Measurements from ENCODE around the gene ZIC4.

Gene ZIC4

GRCh38 chr3:147388700-147389580 lies 17.4 kb downstream of the ZIC4 start:
- no peak for DNase-seq

DNA sequence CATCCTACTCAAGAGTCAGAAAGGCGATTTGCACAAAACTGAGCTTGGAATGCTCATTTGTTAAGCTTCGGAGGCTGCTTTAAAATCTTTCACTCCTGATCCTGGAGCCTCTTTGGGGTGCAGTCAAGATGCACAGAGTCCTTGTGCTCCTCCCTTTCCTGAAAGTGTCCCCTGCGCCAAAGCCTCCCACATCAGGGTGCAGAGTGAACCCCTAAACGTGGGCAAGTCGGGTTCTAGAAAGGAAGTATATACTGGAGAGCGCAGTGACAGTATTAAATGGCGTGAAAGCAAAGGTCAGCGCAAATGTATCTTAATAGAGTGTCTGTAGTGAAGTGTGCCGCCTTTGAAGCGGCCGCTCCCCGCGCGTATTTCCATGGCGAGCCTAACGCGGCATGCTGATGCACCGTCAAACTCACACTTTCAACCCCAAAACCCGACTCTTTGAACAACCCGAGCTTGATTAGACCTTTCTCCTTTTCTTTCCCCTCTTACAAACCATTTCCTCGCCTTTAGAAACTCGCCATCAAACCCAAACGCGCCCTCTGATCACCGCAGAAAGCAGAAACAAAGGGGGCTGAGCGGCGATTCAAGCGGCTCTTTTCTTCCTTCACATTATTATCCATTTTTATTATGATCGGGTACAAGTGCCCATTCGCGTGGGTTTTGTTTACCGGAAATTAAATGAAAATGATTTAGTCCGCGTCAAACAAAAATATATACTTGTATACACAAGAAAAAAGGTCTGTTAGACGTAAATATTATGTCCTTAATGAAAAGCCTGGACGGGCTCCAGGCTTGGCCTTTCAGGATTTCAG lies 18.3 kb downstream of the ZIC4 start:
- DNase-seq: no peak

DNA sequence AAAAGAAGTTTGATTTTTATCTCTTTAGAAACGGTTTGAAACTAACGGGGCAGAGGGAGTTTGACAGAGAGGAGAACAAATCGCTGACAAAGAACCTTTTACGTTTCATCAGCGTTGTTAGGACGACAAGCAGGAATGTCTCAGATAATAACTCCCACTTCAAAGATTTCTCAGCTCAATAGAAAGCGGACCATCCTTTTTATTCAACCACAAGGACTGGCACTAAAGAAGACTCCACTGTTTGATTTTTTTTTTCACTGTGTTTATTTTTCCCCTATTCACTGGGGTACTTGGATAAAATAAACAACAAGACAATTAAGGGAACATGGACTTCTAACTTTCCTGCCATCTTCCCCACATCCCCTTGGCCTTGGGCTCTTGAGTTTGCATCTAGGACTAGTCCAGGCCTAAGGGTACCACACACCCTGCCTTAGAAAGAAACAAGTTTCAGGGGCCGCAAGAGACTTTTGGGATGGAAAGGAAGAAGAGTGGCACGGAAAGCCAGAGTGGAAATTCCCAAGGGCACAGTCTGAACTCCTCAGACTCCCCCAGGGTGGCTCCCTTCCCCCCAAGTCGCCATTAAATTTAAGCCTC lies 19.0 kb downstream of the ZIC4 start:
- no peak for DNase-seq

DNA sequence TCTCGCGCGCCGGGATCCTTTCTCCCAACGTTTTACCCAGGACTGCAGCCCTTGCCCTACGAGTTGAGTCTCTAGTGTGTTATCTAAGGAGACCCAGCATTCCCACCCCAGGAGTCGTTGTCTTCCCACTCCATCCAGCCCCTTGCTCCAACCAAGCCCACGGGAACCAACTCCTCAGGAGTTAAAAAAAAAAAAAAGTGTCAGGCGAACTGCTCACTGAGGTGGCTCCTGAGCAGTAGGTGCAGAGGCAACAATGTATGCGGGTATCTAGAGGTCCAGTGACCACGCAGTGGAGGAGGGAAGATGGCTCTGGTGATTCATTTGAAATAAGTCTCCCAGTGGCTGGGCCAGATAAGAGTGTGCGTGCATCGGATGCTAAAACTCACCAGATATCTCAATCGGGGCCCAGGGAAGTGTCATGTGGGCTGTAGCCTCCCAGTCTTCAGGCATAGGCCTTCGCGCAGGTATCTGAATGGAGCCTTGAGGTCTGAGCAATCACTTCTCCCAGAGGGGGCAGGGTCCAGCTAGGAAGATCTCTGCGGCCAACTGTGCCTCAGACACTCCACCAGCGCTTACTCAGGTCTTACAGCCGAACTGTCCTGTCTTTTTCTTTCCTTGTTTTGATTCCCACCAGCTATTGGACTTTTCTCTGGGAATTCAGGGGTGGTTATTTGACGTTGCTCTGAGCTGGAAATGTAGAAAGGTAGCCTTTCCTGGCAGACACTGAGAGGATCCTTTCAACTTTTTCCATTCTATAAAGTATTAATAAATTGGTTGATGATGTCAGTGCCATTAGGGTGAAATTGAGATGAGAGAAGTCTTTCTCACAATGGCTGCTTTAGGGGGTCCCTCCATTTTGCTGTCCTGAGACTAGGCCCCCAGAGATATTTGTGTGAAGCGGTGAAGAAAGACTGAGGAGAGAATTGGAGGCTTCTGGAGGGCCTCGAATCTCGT lies 21.0 kb downstream of the ZIC4 start:
- no peak for DNase-seq

GRCh38 chr3:147384210-147385058 lies 21.9 kb downstream of the ZIC4 start:
- no peak for DNase-seq

GRCh38 chr3:147383617-147384016 lies 22.7 kb downstream of the ZIC4 start:
- no peak for DNase-seq

- DNase-seq: no peak
Measured at GRCh38 chr3:147381596-147381995, 24.7 kb downstream of the ZIC4 start.

DNA sequence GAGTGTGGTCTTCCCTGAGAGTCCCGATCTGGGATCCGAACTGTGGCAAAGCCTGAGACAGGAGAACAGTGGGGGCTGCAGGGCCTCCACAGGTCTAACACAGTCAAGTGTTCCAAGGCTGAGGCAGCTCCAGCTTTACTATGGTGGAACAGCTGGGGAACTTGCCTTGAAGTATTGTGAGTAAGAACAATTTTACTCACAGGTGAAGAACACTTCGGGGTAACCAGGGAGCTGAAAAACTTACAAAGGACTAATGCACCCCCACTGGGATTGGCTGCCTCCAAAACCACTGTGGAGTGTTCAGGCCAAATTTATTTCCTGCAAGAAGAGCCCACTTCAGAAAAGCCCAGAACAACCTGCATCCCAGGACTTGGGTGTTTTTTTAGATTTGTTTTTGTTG lies 25.4 kb downstream of the ZIC4 start:
- DNase-seq: no peak

DNA sequence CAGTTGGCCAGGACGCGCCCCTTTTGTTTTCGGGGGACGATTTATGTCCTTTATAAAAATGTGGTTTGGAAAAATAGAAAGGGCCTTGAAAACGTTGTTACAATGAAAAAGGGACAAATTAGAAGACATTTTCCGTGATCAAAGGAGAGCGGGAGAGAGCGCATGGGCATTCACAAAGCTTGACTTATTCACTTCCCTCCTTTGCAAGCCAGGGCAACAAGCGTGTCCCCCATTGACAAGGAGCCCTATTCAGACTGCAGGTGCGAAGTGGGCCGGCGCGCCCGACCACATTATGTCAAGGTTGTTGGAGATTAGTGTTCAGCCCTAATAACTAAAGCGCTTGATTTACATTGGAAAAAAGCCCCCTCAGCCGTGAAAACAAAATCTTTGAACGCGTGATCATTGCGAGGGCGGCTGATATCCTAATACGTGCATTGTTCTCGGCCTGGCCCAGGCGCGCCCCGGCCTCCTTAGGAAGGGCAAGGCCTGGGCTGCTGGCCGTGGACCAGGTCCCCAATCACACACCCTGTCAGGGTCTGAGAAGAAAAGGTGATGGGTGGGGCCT lies 25.9 kb downstream of the ZIC4 start:
- DNase-seq: no peak

- no peak for DNase-seq
Measured at GRCh38 chr3:147379651-147380050, 26.7 kb downstream of the ZIC4 start.

DNA sequence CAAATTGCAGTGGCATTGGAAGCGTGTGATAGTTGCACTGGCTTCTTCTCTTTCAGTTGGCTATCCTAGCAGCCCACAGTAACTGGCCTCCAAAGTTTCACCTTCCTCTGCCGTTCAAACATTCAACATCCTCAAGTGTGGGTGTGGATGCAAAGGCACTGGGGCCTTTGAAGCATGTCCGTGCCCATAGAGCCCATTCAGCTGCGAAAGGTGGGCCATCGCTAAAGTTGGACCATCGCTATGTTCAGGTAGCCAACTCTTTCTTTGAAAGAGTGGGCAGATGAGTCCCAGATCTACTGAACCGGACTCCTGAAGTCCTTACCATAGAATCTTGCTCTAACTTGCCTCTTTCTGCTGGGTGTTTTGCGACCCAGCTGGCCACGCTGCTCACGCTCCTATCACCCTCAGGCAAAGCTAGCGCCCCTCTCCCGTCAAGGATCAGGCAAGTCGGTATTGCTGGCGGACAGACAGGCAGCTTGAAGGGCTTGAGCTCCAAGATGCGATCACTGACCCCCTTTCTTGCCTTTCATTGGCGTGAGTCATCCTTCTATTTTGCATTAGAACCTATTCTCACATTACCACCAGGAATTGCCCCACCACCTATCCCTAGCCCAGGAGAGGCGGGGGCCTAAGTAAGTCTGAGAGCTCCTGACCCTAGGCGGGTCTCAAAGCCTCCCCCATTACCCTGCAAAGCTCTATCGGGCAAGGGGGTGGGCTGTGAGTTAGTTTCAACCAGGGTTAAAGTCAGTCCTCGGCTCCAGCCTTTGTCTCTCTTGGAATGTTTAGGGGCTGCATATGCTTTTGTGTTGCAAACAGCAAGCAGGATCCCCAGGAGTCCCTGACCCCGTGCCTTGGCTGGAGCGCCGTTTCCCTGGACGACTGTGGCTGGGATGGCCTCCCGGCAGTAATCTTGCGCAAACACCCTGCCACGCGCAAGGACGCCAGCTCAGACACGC lies 28.7 kb downstream of the ZIC4 start:
- DNase-seq: no peak

DNA sequence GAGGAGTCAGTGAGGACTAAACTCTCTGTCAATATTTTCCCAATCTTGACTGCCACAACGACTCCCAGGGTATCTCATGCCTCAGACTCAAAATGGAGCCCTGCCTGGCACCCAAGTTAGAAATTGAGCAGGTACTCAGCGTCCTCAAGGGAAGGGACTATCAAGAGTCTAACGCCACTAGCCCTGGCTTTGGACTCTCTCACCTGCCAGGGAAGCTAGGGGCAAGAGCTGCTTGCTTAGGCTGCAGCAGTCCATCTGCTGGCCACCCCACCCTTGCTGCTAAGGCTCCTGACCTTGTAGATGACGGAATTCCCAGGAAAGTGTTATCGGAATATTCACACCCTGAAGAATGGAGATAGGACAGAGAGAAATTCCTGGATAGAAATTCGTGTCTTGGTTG lies 33.0 kb downstream of the ZIC4 start:
- DNase-seq: no peak

- DNase-seq: no peak
Measured at GRCh38 chr3:147372525-147373027, 33.8 kb downstream of the ZIC4 start.

GRCh38 chr3:147371771-147372340 lies 34.5 kb downstream of the ZIC4 start:
- no peak for DNase-seq

- DNase-seq: no peak
Measured at GRCh38 chr3:147371140-147371539, 35.2 kb downstream of the ZIC4 start.

GRCh38 chr3:147370349-147370748 lies 36.0 kb downstream of the ZIC4 start:
- no peak for DNase-seq

DNA sequence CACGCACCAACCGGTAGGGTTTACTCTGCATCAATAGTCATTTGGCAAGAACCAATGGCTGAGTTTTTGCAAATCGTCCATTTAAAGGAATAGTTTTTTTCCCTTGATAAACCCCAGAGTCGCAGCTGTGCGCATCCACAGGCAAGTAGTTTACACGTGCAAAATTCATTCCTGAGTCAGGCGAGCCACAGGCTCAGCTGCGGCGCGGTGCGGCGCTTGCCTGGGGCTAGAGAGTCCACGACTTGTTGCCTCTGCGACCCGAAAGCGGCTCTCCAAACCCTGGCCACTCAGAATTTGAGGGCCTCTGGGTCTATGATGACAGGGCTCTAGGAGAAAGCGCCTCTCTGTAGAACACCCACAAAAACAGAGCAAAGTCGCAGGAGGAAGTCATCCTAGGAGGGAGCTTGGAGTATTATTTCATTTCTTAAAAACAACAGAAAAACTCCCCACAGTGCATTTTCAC lies 36.7 kb downstream of the ZIC4 start:
- no peak for DNase-seq

DNA sequence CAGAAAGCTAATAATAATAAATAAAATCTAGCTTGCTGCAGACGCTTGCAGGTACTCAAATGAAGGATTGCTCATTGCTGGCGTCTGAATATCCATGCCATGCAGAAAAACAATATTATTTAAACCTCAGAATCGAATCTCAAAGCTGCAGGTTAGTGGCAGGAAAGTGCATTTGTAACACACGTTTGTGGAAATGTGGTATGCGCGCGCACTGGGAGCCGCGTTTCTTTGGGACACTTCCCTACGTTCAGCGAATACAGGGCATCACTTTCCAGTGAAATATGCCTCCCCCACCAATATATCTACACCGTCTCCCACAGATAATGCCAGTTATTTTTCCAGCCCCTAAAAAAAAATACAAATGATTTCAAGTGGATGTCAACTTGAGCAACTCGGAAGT lies 37.1 kb downstream of the ZIC4 start:
- DNase-seq: no peak

GRCh38 chr3:147368561-147369221 lies 37.7 kb downstream of the ZIC4 start:
- DNase-seq: no peak
